Measurements from ENCODE around the gene PSRC1.
A peak's percentile ranks its signal among the peaks of the same experiment; 100 is the strongest.

PSRC1 gene

GRCh38 chr1:109252893-109253802 lies 29.8 kb downstream of the PSRC1 start:
- H3K9ac ChIP-seq (ENCODE audit: low read depth, low read length), result no peak overlapping the region
- no peaks in the 10 kb centered on the region; the same call in 1 of the 2 replicates for H3K36me3 ChIP-seq (ENCODE audit: insufficient read depth, low read length)
- no peaks in the 10 kb centered on the region for H3K9me3 ChIP-seq (ENCODE audit: control insufficient read depth, insufficient read depth, low read length)
- H3K4me1 ChIP-seq (ENCODE audit: insufficient read depth, low read length), result peaks cover 24% of the 10 kb centered on the region; the same call in 1 of the 2 replicates

GRCh38 chr1:109252167-109252892 lies 30.6 kb downstream of the PSRC1 start:
- no peaks in the 10 kb centered on the region; the same call in 1 of the 2 replicates for H3K36me3 ChIP-seq (ENCODE audit: insufficient read depth, low read length)
- no peaks in the 10 kb centered on the region for H3K9me3 ChIP-seq (ENCODE audit: control insufficient read depth, insufficient read depth, low read length)
- H3K4me1 ChIP-seq (ENCODE audit: insufficient read depth, low read length), result peaks cover 24% of the 10 kb centered on the region; the same call in 1 of the 2 replicates
- H3K9ac ChIP-seq (ENCODE audit: low read depth, low read length), result no peak overlapping the region

GRCh38 chr1:109251277-109252166 lies 31.4 kb downstream of the PSRC1 start:
- Histone ChIP-seq H3K9ac (ENCODE audit: low read depth, low read length) (no peak overlapping the region), H3K4me1 (ENCODE audit: insufficient read depth, low read length) (peaks cover 24% of the 10 kb centered on the region; the same call in 1 of the 2 replicates), H3K36me3 (ENCODE audit: insufficient read depth, low read length) (no peaks in the 10 kb centered on the region; the same call in 1 of the 2 replicates), H3K9me3 (ENCODE audit: control insufficient read depth, insufficient read depth, low read length) (no peaks in the 10 kb centered on the region)

GRCh38 chr1:109250454-109251276 lies 32.3 kb downstream of the PSRC1 start:
- H3K4me1 ChIP-seq (ENCODE audit: insufficient read depth, low read length), result peaks cover 24% of the 10 kb centered on the region; the same call in 1 of the 2 replicates
- H3K36me3 ChIP-seq (ENCODE audit: insufficient read depth, low read length), result no peaks in the 10 kb centered on the region; the same call in 1 of the 2 replicates
- H3K9ac ChIP-seq (ENCODE audit: low read depth, low read length), result peak overlapping the region; percentile 56; the same call in 1 of the 2 replicates
- H3K9me3 ChIP-seq (ENCODE audit: control insufficient read depth, insufficient read depth, low read length), result no peaks in the 10 kb centered on the region

GRCh38 chr1:109249654-109250401 lies 33.1 kb downstream of the PSRC1 start:
- Histone ChIP-seq H3K9ac (ENCODE audit: low read depth, low read length) (peak overlapping the region; percentile 56; the same call in 1 of the 2 replicates), H3K4me1 (ENCODE audit: insufficient read depth, low read length) (peaks cover 16% of the 10 kb centered on the region; the same call in 1 of the 2 replicates), H3K36me3 (ENCODE audit: insufficient read depth, low read length) (no peaks in the 10 kb centered on the region; the same call in 1 of the 2 replicates), H3K9me3 (ENCODE audit: control insufficient read depth, insufficient read depth, low read length) (no peaks in the 10 kb centered on the region)

- Histone ChIP-seq H3K4me1 (ENCODE audit: insufficient read depth, low read length) (peaks cover 7% of the 10 kb centered on the region; the same call in 1 of the 2 replicates), H3K36me3 (ENCODE audit: insufficient read depth, low read length) (no peaks in the 10 kb centered on the region; the same call in 1 of the 2 replicates), H3K9ac (ENCODE audit: low read depth, low read length) (peak within 1 kb of the TSS; percentile 56), H3K9me3 (ENCODE audit: control insufficient read depth, insufficient read depth, low read length) (no peaks in the 10 kb centered on the region)
Measured at GRCh38 chr1:109248797-109249629, 33.9 kb downstream of the PSRC1 start, which contains the start of gene CELSR2. Gene CELSR2, plus strand, starts transcription at chr1:109249539. Its CDS starts 541 bp downstream, at chr1:109250080.

- H3K9me3 ChIP-seq (ENCODE audit: control insufficient read depth, insufficient read depth, low read length), result no peaks in the 10 kb centered on the region
- H3K4me1 ChIP-seq (ENCODE audit: insufficient read depth, low read length), result peaks cover 2% of the 10 kb centered on the region; the same call in 1 of the 2 replicates
- H3K36me3 ChIP-seq (ENCODE audit: insufficient read depth, low read length), result no peaks in the 10 kb centered on the region; the same call in 1 of the 2 replicates
- H3K9ac ChIP-seq (ENCODE audit: low read depth, low read length), result no peak overlapping the region
Measured at GRCh38 chr1:109248444-109248796, 34.5 kb downstream of the PSRC1 start.

GRCh38 chr1:109247401-109248365 lies 35.3 kb downstream of the PSRC1 start:
- H3K9ac ChIP-seq (ENCODE audit: low read depth, low read length), result no peak overlapping the region

GRCh38 chr1:109246141-109246551 lies 36.8 kb downstream of the PSRC1 start:
- Histone ChIP-seq H3K4me1 (ENCODE audit: insufficient read depth, low read length) (peaks cover 13% of the 10 kb centered on the region), H3K9me3 (ENCODE audit: control insufficient read depth, insufficient read depth, low read length) (no peaks in the 10 kb centered on the region), H3K9ac (ENCODE audit: low read depth, low read length) (no peak overlapping the region), H3K36me3 (ENCODE audit: insufficient read depth, low read length) (no peaks in the 10 kb centered on the region; the same call in 1 of the 2 replicates)

More at GRCh38 chr1:109247401-109248365, 35.3 kb downstream of the PSRC1 start:
- Histone ChIP-seq H3K4me1 (ENCODE audit: insufficient read depth, low read length) (no peaks in the 10 kb centered on the region; the same call in 1 of the 2 replicates), H3K36me3 (ENCODE audit: insufficient read depth, low read length) (no peaks in the 10 kb centered on the region; the same call in 1 of the 2 replicates), H3K9me3 (ENCODE audit: control insufficient read depth, insufficient read depth, low read length) (no peaks in the 10 kb centered on the region)

- Histone ChIP-seq H3K4me1 (ENCODE audit: insufficient read depth, low read length) (peaks cover 27% of the 10 kb centered on the region), H3K9me3 (ENCODE audit: control insufficient read depth, insufficient read depth, low read length) (no peaks in the 10 kb centered on the region), H3K36me3 (ENCODE audit: insufficient read depth, low read length) (no peaks in the 10 kb centered on the region), H3K9ac (ENCODE audit: low read depth, low read length) (no peak overlapping the region)
Measured at GRCh38 chr1:109243860-109244552, 38.9 kb downstream of the PSRC1 start.

Measured in ES-I3 (cell line).